Erythroblast (primary cell): Measurements from ENCODE around the gene NINJ2.

Experiments
- GATA1 ChIP-seq: IDR thresholded peaks from 2 replicates; pipeline ENCODE4 v1.6.1; 2011; ENCODE audit warnings: low read depth, mild to moderate bottlenecking, control low read depth, low read length, moderate library complexity
- POLR2A ChIP-seq: IDR thresholded peaks from 2 replicates; pipeline ENCODE4 v1.6.1; 2011; ENCODE audit warnings: mild to moderate bottlenecking, low read length

- no peak for TF ChIP-seq POLR2A
- no peak for TF ChIP-seq GATA1
Observed at GRCh38 chr12:549476-550082, 113.7 kb downstream of the NINJ2 start.
